GM18519 (cell line): Measurements from ENCODE around the gene TAGAP.
"Not testable (repeated sequence)": the region's sequence is repeated elsewhere in the genome, so short reads cannot be mapped to it uniquely, and the experiment has no call there.

Experiments
- ATAC-seq: cut with Tn5 transposase; IDR thresholded peaks from one replicate; pipeline ENCODE4 v1.9.1; 2021; ENCODE audit warnings: mild to moderate bottlenecking, moderate library complexity; ENCODE audit not compliant: unreplicated experiment, low FRiP score

Gene TAGAP

GRCh38 chr6:159047891-159048685, 3.3 kb upstream of the TAGAP start:
- ATAC-seq: no peak

GRCh38 chr6:159045801-159046200, 1.0 kb upstream of the TAGAP start:
- no peak for ATAC-seq

- ATAC-seq: no peak
Observed at GRCh38 chr6:159043947-159044346, 844 bp downstream of the TAGAP start.

GRCh38 chr6:159043251-159043650, 1.5 kb downstream of the TAGAP start:
- no peak for ATAC-seq

- ATAC-seq: no peak
Observed at GRCh38 chr6:159042826-159043181, 2.0 kb downstream of the TAGAP start.

GRCh38 chr6:159042003-159042825, 2.6 kb downstream of the TAGAP start:
- ATAC-seq: no peak

GRCh38 chr6:159041181-159041580, 3.6 kb downstream of the TAGAP start:
- ATAC-seq: no peak

- ATAC-seq: no peak
Observed at GRCh38 chr6:159039885-159040258, 4.9 kb downstream of the TAGAP start.

GRCh38 chr6:159038914-159039884, 5.6 kb downstream of the TAGAP start:
- peak; percentile 77 for ATAC-seq

- not testable (repeated sequence) for ATAC-seq
Observed at GRCh38 chr6:159038318-159038717, 6.5 kb downstream of the TAGAP start.

- ATAC-seq: no peak
Observed at GRCh38 chr6:159037756-159038290, 7.0 kb downstream of the TAGAP start.

GRCh38 chr6:159036673-159037072, 8.1 kb downstream of the TAGAP start:
- no peak for ATAC-seq

- no peak for ATAC-seq
Observed at GRCh38 chr6:159035891-159036290, 8.9 kb downstream of the TAGAP start.

- no peak for ATAC-seq
Observed at GRCh38 chr6:159033160-159034049, 11.4 kb downstream of the TAGAP start.

GRCh38 chr6:159031846-159032245, 12.9 kb downstream of the TAGAP start:
- no peak for ATAC-seq

GRCh38 chr6:159030168-159030567, 14.6 kb downstream of the TAGAP start:
- no peak for ATAC-seq

GRCh38 chr6:159025224-159025623, 19.6 kb downstream of the TAGAP start:
- not testable (repeated sequence) for ATAC-seq

GRCh38 chr6:159023893-159024292, 20.9 kb downstream of the TAGAP start:
- ATAC-seq: no peak

- no peak for ATAC-seq
Observed at GRCh38 chr6:159020011-159020410, 24.8 kb downstream of the TAGAP start.
